Glutamatergic neuron (in vitro differentiated cells): ENCODE results near the gene KIAA0825. TPM values are rescaled to one million over a fixed set of nuclear protein-coding genes. Genes with fewer than 3 reads are reported as not detected.
"Not testable (repeated sequence)": the region's sequence is repeated elsewhere in the genome, so short reads cannot be mapped to it uniquely, and the experiment has no call there.

Experiments
- DNase-seq: peaks from one replicate; pipeline ENCODE4 v3.0.0; 2022
- H3K27ac Mint-ChIP-seq: one replicate; pipeline ENCODE4 v1.8.0; 2020; ENCODE audit warnings: mild to moderate bottlenecking, mixed read lengths, inconsistent platforms; ENCODE audit not compliant: unreplicated experiment
- H3K27me3 Mint-ChIP-seq: one replicate; pipeline ENCODE4 v1.8.0; 2020; ENCODE audit warnings: mild to moderate bottlenecking, moderate library complexity, mixed read lengths, inconsistent platforms; ENCODE audit not compliant: unreplicated experiment
- H3K36me3 Mint-ChIP-seq: one replicate; pipeline ENCODE4 v1.8.0; 2020; ENCODE audit warnings: mild to moderate bottlenecking, mixed read lengths, inconsistent platforms; ENCODE audit not compliant: unreplicated experiment
- H3K4me1 Mint-ChIP-seq: one replicate; pipeline ENCODE4 v1.8.0; 2020; ENCODE audit warnings: mild to moderate bottlenecking, low read depth, mixed read lengths, inconsistent platforms; ENCODE audit not compliant: unreplicated experiment
- H3K4me3 Mint-ChIP-seq: one replicate; pipeline ENCODE4 v1.8.0; 2020; ENCODE audit warnings: mild to moderate bottlenecking, mixed read lengths, inconsistent platforms; ENCODE audit not compliant: unreplicated experiment
- H3K9me3 Mint-ChIP-seq: one replicate; pipeline ENCODE4 v1.8.0; 2020; ENCODE audit warnings: mild to moderate bottlenecking, moderate library complexity, mixed read lengths, inconsistent platforms; ENCODE audit not compliant: unreplicated experiment
- total RNA-seq: library from RNA; stranded (reverse); fragmentation: NEBNext Ultra II Directional; extraction: Animal tissue kit (Norgen Biotek cat#: 25700); gene quantifications from one replicate; pipeline ENCODE4 v1.2.1, GENCODE V29; 2021; ENCODE audit not compliant: unreplicated experiment
- TF ChIP-seq, protein P1 (sequence below): fragments of 200-600 bp; sonication (generic); IDR thresholded peaks from one replicate; pipeline ENCODE4 v1.5.0; 2021; ENCODE audit not compliant: partially characterized antibody, unreplicated experiment

The KIAA0825 gene
- total RNA-seq, 1 donor from 2014 or later, result 1.2 TPM

DNA sequence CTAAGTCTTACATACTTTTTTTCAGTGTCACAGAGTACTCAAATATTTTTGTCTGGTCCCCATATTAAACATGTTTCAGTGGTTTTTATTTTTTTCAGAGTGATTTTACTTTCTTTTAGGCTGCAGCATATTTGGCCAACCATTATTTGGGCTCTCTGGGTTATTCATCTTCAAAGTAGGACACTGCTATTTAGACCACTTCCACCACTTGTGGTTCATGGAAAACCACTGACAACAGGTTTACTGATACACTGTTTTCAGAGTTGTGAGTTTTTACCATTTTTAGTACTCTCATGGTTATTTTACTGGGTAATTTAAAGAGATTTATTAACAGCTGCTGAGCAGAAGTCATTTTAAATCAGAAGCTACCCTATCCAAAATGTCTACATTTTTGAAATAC is 437.6 kb downstream of the KIAA0825 start:
- H3K27me3 Mint-ChIP-seq, result no peaks in the 10 kb centered on the region
- TF ChIP-seq, protein P1, sequence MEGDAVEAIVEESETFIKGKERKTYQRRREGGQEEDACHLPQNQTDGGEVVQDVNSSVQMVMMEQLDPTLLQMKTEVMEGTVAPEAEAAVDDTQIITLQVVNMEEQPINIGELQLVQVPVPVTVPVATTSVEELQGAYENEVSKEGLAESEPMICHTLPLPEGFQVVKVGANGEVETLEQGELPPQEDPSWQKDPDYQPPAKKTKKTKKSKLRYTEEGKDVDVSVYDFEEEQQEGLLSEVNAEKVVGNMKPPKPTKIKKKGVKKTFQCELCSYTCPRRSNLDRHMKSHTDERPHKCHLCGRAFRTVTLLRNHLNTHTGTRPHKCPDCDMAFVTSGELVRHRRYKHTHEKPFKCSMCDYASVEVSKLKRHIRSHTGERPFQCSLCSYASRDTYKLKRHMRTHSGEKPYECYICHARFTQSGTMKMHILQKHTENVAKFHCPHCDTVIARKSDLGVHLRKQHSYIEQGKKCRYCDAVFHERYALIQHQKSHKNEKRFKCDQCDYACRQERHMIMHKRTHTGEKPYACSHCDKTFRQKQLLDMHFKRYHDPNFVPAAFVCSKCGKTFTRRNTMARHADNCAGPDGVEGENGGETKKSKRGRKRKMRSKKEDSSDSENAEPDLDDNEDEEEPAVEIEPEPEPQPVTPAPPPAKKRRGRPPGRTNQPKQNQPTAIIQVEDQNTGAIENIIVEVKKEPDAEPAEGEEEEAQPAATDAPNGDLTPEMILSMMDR, result no peak
- no peaks in the 10 kb centered on the region for H3K9me3 Mint-ChIP-seq
- no peak overlapping the region for H3K27ac Mint-ChIP-seq
- no peak for DNase-seq
- no peaks in the 10 kb centered on the region for H3K4me1 Mint-ChIP-seq
- no peak overlapping the region for H3K4me3 Mint-ChIP-seq
- no peaks in the 10 kb centered on the region for H3K36me3 Mint-ChIP-seq

DNA sequence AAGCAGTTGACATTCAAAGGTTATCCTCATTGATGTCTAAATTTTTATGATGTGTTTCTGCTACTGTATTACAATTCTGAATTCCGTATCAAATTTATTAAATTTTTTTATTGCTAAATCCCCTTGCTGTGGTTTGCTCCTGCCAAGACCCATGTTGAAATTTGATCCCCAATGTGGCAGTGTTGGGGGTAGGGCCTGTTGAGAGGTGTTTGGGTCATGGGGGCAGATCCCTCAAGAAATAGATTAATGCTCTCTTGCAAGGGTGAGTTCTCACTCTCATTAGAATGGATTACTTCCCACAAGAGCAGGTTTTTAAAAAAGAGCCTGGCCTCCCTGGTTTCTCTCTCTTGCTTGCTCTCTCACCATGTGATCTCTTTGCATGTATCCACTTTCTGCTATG is 442.5 kb downstream of the KIAA0825 start:
- no peaks in the 10 kb centered on the region for H3K36me3 Mint-ChIP-seq
- H3K4me3 Mint-ChIP-seq, result no peak overlapping the region
- no peaks in the 10 kb centered on the region for H3K9me3 Mint-ChIP-seq
- no peak overlapping the region for H3K27ac Mint-ChIP-seq
- no peaks in the 10 kb centered on the region for H3K27me3 Mint-ChIP-seq
- no peak for DNase-seq
- H3K4me1 Mint-ChIP-seq, result no peaks in the 10 kb centered on the region
- TF ChIP-seq, protein P1, result no peak

DNA sequence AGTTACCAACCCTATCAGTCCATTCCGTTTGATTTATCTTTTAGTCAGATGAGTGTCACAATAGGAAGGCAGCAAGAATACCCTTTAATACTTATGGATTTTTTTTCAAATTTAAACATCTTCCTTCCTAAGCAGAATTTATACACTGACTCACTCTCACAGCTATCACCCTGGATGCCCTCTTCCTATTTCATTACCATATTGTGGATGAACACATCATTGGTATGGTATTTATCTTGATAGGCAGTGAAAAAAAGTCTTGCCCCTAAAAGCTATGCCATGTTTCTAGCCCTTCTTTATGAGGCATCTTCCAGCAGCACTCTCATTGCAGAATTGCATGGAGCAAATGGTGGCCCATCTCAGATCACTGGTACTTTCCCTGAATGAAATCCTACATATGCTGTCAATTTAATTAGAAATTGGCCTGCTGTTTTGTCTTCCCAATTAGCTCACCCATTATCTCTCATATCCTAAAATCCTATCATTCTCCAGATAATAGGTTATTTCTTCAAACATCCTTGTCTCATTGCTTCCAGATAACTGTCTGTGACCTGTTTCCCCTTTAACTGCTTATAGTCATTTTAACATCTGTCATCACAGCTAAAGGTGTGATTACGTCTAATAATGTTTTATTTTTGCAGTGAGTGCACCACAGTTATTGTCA is 443.5 kb downstream of the KIAA0825 start:
- no peaks in the 10 kb centered on the region for H3K36me3 Mint-ChIP-seq
- no peak overlapping the region for H3K27ac Mint-ChIP-seq
- TF ChIP-seq, protein P1, result no peak
- no peaks in the 10 kb centered on the region for H3K27me3 Mint-ChIP-seq
- H3K9me3 Mint-ChIP-seq, result no peaks in the 10 kb centered on the region
- no peaks in the 10 kb centered on the region for H3K4me1 Mint-ChIP-seq
- H3K4me3 Mint-ChIP-seq, result no peak overlapping the region
- no peak for DNase-seq

DNA sequence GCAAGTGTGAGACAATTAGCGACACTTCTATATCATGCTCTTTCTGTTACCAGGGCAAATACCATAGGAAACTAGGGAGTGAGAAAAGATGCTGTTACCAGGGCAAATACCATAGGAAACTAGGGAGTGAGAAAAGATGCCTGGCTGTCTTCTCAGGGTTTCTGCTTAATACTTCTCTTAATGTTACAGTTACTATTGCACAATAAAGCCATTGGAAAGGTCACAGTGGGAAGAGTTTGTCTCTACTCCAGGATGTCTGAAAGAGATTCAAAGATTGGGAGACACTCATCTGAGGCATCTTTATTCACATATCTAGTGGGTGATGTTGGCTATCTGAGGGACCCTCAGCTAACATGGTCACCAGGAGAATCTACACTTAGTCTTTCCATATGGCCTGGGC is 445.3 kb downstream of the KIAA0825 start:
- TF ChIP-seq, protein P1, result no peak
- Mint-ChIP-seq H3K27ac (no peak overlapping the region), H3K4me1 (no peaks in the 10 kb centered on the region), H3K4me3 (no peak overlapping the region), H3K27me3 (no peaks in the 10 kb centered on the region), H3K36me3 (no peaks in the 10 kb centered on the region), H3K9me3 (no peaks in the 10 kb centered on the region)
- no peak for DNase-seq

DNA sequence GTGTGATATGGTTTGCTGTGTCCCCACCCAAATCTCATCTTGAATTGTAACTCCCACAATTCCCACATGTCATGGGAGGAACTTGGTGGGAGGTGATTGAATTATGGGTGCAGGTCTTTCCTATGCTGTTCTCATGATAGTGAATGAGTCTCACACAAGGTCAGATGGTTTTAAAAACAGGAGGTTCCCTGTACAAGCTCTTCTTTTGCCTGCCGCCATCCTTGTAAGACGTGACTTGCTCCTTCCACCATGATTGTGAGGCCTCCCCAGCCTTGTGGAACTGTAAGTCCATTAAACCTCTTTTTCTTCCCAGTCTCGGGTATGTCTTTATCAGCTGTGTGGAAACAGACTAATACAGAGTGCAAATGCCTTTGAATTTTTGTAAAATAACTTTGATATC is 447.3 kb downstream of the KIAA0825 start:
- not testable (repeated sequence) for H3K36me3 Mint-ChIP-seq, DNase-seq, H3K27ac Mint-ChIP-seq, H3K4me1 Mint-ChIP-seq, H3K27me3 Mint-ChIP-seq, H3K4me3 Mint-ChIP-seq, H3K9me3 Mint-ChIP-seq

DNA sequence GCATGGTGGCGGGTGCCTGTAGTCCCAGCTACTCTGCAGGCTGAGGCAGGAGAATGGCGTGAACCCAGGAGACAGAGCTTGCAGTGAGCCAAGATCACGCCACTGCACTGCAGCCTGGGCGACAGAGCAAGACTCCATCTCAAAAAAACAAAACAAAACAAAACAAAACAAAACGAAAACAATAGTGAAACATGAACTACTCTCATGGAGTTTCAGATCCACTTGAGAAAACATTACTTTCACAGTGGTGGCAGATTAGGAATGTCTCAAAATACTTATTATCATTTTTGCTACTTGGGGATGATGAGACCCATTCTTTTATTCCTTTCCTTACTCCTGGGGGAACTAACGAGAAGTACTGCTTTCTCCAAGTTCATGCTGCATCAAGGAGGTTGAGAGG is 448.2 kb downstream of the KIAA0825 start:
- H3K4me3 Mint-ChIP-seq, DNase-seq, H3K4me1 Mint-ChIP-seq, H3K9me3 Mint-ChIP-seq, H3K27ac Mint-ChIP-seq, H3K36me3 Mint-ChIP-seq, H3K27me3 Mint-ChIP-seq: not testable (repeated sequence)
